Epithelial cell of proximal tubule (primary cell): ENCODE data around the gene BBS9. TPM values are rescaled to one million over a fixed set of nuclear protein-coding genes. Genes with fewer than 3 reads are reported as not detected.

Experiments used
- DNase-seq: peaks from one replicate; pipeline ENCODE4 v3.0.0-alpha.2; 2011; ENCODE audit warnings: low read depth
- H3K4me3 ChIP-seq: 2 replicates; pipeline ENCODE4 v1.5.1; 2011; ENCODE audit warnings: low read depth, mild to moderate bottlenecking, low read length
- CTCF ChIP-seq: conservative IDR thresholded peaks from 2 replicates; pipeline ENCODE4 v1.5.1; 2012; ENCODE audit warnings: low read depth, mild to moderate bottlenecking, low read length
- total RNA-seq: library from RNA; depleted of rRNA; stranded (reverse); fragments of >200 nt; gene quantifications from 2 replicates; pipeline ENCODE4 v1.2.3, GENCODE V29; 2015

BBS9 gene
- total RNA-seq, 1 donor from 2014 or later, result 4.4 TPM

GRCh38 chr7:33152087-33152486, 22.7 kb downstream of the BBS9 start:
- no peak overlapping the region for H3K4me3 ChIP-seq
- no peak for TF ChIP-seq CTCF
- no peak for DNase-seq

- DNase-seq, result no peak
- no peak overlapping the region for H3K4me3 ChIP-seq
- TF ChIP-seq CTCF, result no peak
Measured at GRCh38 chr7:33155811-33156210, 26.4 kb downstream of the BBS9 start.

GRCh38 chr7:33156441-33156840, 27.1 kb downstream of the BBS9 start:
- no peak overlapping the region for H3K4me3 ChIP-seq
- TF ChIP-seq CTCF, result no peak
- DNase-seq, result no peak

GRCh38 chr7:33157311-33157710, 27.9 kb downstream of the BBS9 start:
- TF ChIP-seq CTCF, result no peak
- no peak for DNase-seq
- no peak overlapping the region for H3K4me3 ChIP-seq

GRCh38 chr7:33157781-33158180, 28.4 kb downstream of the BBS9 start:
- no peak overlapping the region for H3K4me3 ChIP-seq
- TF ChIP-seq CTCF, result no peak
- DNase-seq, result no peak

GRCh38 chr7:33177876-33178275, 48.5 kb downstream of the BBS9 start:
- no peak overlapping the region for H3K4me3 ChIP-seq
- no peak for TF ChIP-seq CTCF
- DNase-seq, result no peak

GRCh38 chr7:33179519-33179918, 50.2 kb downstream of the BBS9 start:
- no peak for TF ChIP-seq CTCF
- DNase-seq, result no peak

More at GRCh38 chr7:33179519-33179918, 50.2 kb downstream of the BBS9 start:
- H3K4me3 ChIP-seq, result no peak overlapping the region
